Upper lobe of right lung (tissue), 1 donor: ENCODE results near the gene FOXJ3. TPM values are rescaled to one million over a fixed set of nuclear protein-coding genes. Genes with fewer than 3 reads are reported as not detected.

Experiments
- ATAC-seq: fragments of 200-7000 bp; cut with Tn5 transposase; one replicate; pipeline ENCODE4 v1.9.1; 2020; ENCODE audit warnings: mild to moderate bottlenecking, moderate library complexity
- DNase-seq: peaks from one replicate; pipeline ENCODE4 v3.0.0-alpha.2; 2020
- H3K27ac ChIP-seq: fragments of 200-600 bp; one replicate; pipeline ENCODE4 v1.8.0; 2022
- H3K27me3 ChIP-seq: fragments of 200-600 bp; one replicate; pipeline ENCODE4 v1.8.0; 2022; ENCODE audit warnings: mild to moderate bottlenecking
- H3K36me3 ChIP-seq: fragments of 200-600 bp; one replicate; pipeline ENCODE4 v1.8.0; 2022
- H3K4me1 ChIP-seq: fragments of 200-600 bp; one replicate; pipeline ENCODE4 v1.8.0; 2022
- H3K4me3 ChIP-seq: fragments of 200-600 bp; one replicate; pipeline ENCODE4 v1.8.0; 2022; ENCODE audit warnings: mild to moderate bottlenecking
- H3K9me3 ChIP-seq: fragments of 200-600 bp; one replicate; pipeline ENCODE4 v1.8.0; 2022
- intact Hi-C: fragments of 100-400 bp; cut with DNase I; formaldehyde crosslinking; loops from one replicate; pipeline ENCODE4 v1.11.0; 2022
- total RNA-seq: library from RNA; stranded (reverse); fragmentation: NEBNext Ultra II Directional; extraction: Animal tissue kit (Norgen Biotek cat#: 25700); gene quantifications from one replicate; pipeline ENCODE4 v1.2.1, GENCODE V29; 2021
- TF ChIP-seq, protein P1 (sequence below): fragments of 200-600 bp; IDR thresholded peaks from one replicate; pipeline ENCODE4 v1.8.0; 2022; ENCODE audit warnings: antibody characterized with exemption
- donor health status: DM: no; HTN: yes; CAD: no; lungs with severe emphysema.

The FOXJ3 gene
- total RNA-seq, 1 donor from 2014 or later, result 47.0 TPM

DNA sequence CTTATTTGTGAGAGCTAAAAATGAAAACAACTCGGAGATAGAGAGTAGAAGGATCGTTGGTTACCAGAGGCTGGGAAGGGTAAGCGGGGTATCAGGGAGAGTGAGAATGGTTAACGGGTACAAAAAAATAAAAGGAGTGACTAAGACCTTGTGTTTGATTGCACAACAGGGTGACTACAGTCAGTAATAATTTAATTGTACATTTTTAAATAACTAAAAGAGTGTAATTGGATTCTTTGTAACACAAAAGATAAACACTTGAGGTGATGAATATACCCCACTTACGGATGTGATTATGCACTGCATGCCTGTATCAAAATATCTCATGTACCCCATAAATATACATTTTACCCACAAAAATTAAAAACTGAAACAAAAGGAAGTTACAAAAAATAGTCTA is 29.4 kb downstream of the FOXJ3 start:
- TF ChIP-seq, protein P1, sequence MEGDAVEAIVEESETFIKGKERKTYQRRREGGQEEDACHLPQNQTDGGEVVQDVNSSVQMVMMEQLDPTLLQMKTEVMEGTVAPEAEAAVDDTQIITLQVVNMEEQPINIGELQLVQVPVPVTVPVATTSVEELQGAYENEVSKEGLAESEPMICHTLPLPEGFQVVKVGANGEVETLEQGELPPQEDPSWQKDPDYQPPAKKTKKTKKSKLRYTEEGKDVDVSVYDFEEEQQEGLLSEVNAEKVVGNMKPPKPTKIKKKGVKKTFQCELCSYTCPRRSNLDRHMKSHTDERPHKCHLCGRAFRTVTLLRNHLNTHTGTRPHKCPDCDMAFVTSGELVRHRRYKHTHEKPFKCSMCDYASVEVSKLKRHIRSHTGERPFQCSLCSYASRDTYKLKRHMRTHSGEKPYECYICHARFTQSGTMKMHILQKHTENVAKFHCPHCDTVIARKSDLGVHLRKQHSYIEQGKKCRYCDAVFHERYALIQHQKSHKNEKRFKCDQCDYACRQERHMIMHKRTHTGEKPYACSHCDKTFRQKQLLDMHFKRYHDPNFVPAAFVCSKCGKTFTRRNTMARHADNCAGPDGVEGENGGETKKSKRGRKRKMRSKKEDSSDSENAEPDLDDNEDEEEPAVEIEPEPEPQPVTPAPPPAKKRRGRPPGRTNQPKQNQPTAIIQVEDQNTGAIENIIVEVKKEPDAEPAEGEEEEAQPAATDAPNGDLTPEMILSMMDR, result no peak
- intact Hi-C loops, result no loop called here
- DNase-seq (no peak), ATAC-seq (no peak)
- Histone ChIP-seq H3K27me3 (no peaks in the 10 kb centered on the region), H3K4me1 (no peaks in the 10 kb centered on the region), H3K4me3 (no peak overlapping the region), H3K9me3 (no peaks in the 10 kb centered on the region), H3K36me3 (peaks cover 4% of the 10 kb centered on the region), H3K27ac (no peak overlapping the region)

GRCh38 chr1:42302034-42302433 is 33.0 kb downstream of the FOXJ3 start:
- ATAC-seq, result no peak
- TF ChIP-seq, protein P1, result no peak
- DNase-seq, result no peak
- H3K27ac ChIP-seq, result no peak overlapping the region
- intact Hi-C loops, result no loop called here
- H3K36me3 ChIP-seq, result no peaks in the 10 kb centered on the region
- no peaks in the 10 kb centered on the region for H3K27me3 ChIP-seq
- no peak overlapping the region for H3K4me3 ChIP-seq
- H3K4me1 ChIP-seq, result no peaks in the 10 kb centered on the region
- no peaks in the 10 kb centered on the region for H3K9me3 ChIP-seq

DNA sequence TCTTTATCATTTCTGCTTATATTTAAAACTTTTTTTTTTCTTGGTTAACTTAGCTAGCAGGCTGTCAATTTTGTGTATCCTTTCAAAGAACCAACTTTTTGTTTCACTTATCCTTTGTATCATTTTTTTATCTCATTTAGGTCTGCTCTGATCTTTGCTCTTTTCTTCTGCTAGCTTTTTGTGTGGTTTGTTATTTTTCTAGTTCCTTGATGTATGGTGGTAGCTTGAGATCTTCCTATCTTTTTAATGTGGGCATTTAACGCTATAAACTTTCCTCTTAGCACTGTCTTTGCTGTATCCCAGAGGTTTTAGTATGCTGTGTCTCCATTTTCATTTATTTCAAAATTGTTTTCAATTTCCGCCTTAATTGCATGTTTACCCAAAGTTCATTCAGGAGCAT is 36.5 kb downstream of the FOXJ3 start:
- Histone ChIP-seq H3K36me3 (no peaks in the 10 kb centered on the region), H3K27ac (no peak overlapping the region), H3K27me3 (no peaks in the 10 kb centered on the region), H3K4me1 (no peaks in the 10 kb centered on the region), H3K4me3 (no peak overlapping the region), H3K9me3 (no peaks in the 10 kb centered on the region)
- TF ChIP-seq, protein P1, result no peak
- intact Hi-C loops, result no loop called here
- ATAC-seq, result no peak
- DNase-seq, result no peak

DNA sequence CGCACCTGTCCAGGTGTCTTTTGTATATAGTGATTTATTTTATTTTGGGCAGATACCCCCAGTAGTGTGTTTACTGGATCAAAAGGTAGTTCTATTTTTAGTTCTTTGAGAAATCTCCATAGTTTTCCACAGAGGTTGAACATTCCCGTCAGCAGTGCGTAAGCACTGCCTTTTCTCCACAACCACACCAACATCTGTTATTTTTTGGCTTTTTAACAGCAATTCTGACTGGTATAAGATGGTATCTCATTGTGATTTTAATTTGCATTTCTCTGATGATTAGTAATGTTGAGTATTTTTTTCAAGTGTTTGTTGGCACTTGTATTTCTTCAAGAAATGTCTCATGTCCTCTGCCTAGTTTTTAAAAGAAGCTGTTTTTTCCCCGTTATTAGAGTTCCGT is 39.2 kb downstream of the FOXJ3 start:
- Histone ChIP-seq H3K27ac (no peak overlapping the region), H3K4me1 (no peaks in the 10 kb centered on the region), H3K9me3 (no peaks in the 10 kb centered on the region), H3K36me3 (no peaks in the 10 kb centered on the region), H3K27me3 (no peaks in the 10 kb centered on the region), H3K4me3 (no peak overlapping the region)
- ATAC-seq (no peak), DNase-seq (no peak)
- TF ChIP-seq, protein P1, result no peak
- intact Hi-C loops, result no loop called here

GRCh38 chr1:42290130-42290529 is 44.9 kb downstream of the FOXJ3 start:
- TF ChIP-seq, protein P1, result no peak
- Histone ChIP-seq H3K4me3 (no peak overlapping the region), H3K27ac (no peak overlapping the region), H3K9me3 (no peaks in the 10 kb centered on the region), H3K27me3 (no peaks in the 10 kb centered on the region), H3K4me1 (no peaks in the 10 kb centered on the region), H3K36me3 (no peaks in the 10 kb centered on the region)
- DNase-seq (no peak), ATAC-seq (no peak)
- intact Hi-C loops, result no loop called here

GRCh38 chr1:42288311-42288985 is 46.6 kb downstream of the FOXJ3 start:
- intact Hi-C loops, result no loop called here
- H3K27me3 ChIP-seq, result no peaks in the 10 kb centered on the region
- H3K4me1 ChIP-seq, result no peaks in the 10 kb centered on the region
- H3K9me3 ChIP-seq, result no peaks in the 10 kb centered on the region
- H3K27ac ChIP-seq, result no peak overlapping the region
- DNase-seq, result no peak
- no peak overlapping the region for H3K4me3 ChIP-seq
- ATAC-seq, result no peak
- no peaks in the 10 kb centered on the region for H3K36me3 ChIP-seq
- TF ChIP-seq, protein P1, result no peak
